ENCODE results near the gene VILL.

DNA sequence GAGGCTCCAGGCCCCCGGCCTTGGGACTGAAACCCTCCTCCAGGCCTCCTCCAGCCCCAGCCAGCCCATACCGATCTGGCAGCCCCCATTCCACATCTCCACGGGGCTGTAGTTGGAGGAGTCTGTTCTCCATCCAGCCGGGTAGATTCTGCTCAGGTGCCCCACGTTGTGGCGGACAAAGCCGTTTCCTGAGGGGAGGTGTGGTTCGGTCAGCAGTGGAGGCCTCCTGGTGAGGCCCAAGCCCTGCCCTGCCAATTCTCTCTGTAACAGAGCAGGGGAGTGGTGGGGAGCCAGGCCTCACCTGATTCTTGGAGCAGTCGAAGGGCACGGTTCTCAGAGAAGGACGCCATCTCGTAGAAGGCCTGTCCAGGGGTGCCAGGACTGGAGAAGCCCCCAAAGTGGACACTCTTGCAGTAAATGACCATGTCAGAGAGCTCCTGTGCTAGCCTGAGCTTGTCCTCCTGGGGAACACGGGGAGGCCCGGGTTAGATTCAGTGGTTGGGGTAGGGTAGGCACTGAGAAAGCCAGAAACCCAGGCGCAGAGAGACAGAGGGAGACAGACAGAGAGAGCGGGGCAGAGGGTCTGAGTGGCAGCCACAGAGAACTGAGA lies 18.5 kb downstream of the VILL start:
- TF ChIP-seq POLR2A (IDR thresholded peaks at IDR 0.05) (no peak), POLR2AphosphoS5 (IDR thresholded peaks at IDR 0.05) (no peak), EP300 (IDR thresholded peaks at IDR 0.05; ENCODE audit: low read depth) (no peak)
- TF ChIP-seq, protein P1, sequence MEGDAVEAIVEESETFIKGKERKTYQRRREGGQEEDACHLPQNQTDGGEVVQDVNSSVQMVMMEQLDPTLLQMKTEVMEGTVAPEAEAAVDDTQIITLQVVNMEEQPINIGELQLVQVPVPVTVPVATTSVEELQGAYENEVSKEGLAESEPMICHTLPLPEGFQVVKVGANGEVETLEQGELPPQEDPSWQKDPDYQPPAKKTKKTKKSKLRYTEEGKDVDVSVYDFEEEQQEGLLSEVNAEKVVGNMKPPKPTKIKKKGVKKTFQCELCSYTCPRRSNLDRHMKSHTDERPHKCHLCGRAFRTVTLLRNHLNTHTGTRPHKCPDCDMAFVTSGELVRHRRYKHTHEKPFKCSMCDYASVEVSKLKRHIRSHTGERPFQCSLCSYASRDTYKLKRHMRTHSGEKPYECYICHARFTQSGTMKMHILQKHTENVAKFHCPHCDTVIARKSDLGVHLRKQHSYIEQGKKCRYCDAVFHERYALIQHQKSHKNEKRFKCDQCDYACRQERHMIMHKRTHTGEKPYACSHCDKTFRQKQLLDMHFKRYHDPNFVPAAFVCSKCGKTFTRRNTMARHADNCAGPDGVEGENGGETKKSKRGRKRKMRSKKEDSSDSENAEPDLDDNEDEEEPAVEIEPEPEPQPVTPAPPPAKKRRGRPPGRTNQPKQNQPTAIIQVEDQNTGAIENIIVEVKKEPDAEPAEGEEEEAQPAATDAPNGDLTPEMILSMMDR (IDR thresholded peaks at IDR 0.05): no peak
